Tibial artery (tissue), 4 donors: Measurements from ENCODE around the gene CYFIP2.
"Not testable (repeated sequence)": the region's sequence is repeated elsewhere in the genome, so short reads cannot be mapped to it uniquely, and the experiment has no call there.

ENCODE experiments used
- DNase-seq, 2 donors: peaks; one replicate each; pipeline ENCODE4 v3.0.0-alpha.2; 2019
- H3K27ac ChIP-seq, 2 donors: fragments of 200-600 bp; sonication (generic) in 1 of 2; 1 replicate in 1 of 2; 2 replicates in 1 of 2; pipeline ENCODE4 v1.5.1; 2018 to 2019; ENCODE audit warnings: mild to moderate bottlenecking in 1 of 2
- H3K27me3 ChIP-seq, 2 donors: fragments of 200-600 bp; sonication (generic) in 1 of 2; one replicate each; pipeline versions ENCODE4 v1.5.1 to v1.6.0; 2016 to 2019
- H3K36me3 ChIP-seq, 3 donors: fragments of 200-600 bp; sonication (generic) in 2 of 3; one replicate each; pipeline ENCODE4 v1.5.1; 2016 to 2019; ENCODE audit warnings: mild to moderate bottlenecking in 2 of 3
- H3K4me1 ChIP-seq, 4 donors: fragments of 200-600 bp; sonication (generic) in 2 of 4; 1 replicate in 3 of 4; 2 replicates in 1 of 4; pipeline ENCODE4 v1.5.1; 2016 to 2019
- H3K4me3 ChIP-seq, 2 donors: fragments of 200-600 bp; sonication (generic) in 1 of 2; 1 replicate in 1 of 2; 2 replicates in 1 of 2; pipeline ENCODE4 v1.5.1; 2018 to 2019; ENCODE audit warnings: mild to moderate bottlenecking in 2 of 2
- H3K9me3 ChIP-seq, 3 donors: fragments of 200-600 bp; sonication (generic) in 1 of 3; one replicate each; pipeline ENCODE4 v1.5.1; 2016 to 2019
- intact Hi-C: fragments of 100-400 bp; cut with DNase I; formaldehyde crosslinking; loops from one replicate; pipeline ENCODE4 v1.15.0; 2023; ENCODE audit warnings: low total_unique reads
- TF ChIP-seq, protein P1 (sequence below), 2 experiments: fragments of 200-600 bp in 1 of 2; fragments of 450-650 bp in 1 of 2; IDR thresholded peaks; one replicate each; pipeline ENCODE4 v1.5.1; 2017 to 2019; ENCODE audit warnings: antibody characterized with exemption in 2 of 2, mild to moderate bottlenecking in 1 of 2, moderate library complexity in 1 of 2

Gene CYFIP2

GRCh38 chr5:157236423-157236822, 29.5 kb upstream of the CYFIP2 start:
- no peak for DNase-seq
- H3K4me1 ChIP-seq, result no peaks in the 10 kb centered on the region
- no peaks in the 10 kb centered on the region for H3K9me3 ChIP-seq
- intact Hi-C loops, result no loop called here
- H3K36me3 ChIP-seq, result no peaks in the 10 kb centered on the region
- no peak overlapping the region for H3K27ac ChIP-seq
- H3K4me3 ChIP-seq, result no peak overlapping the region
- no peaks in the 10 kb centered on the region for H3K27me3 ChIP-seq
- TF ChIP-seq, protein P1, sequence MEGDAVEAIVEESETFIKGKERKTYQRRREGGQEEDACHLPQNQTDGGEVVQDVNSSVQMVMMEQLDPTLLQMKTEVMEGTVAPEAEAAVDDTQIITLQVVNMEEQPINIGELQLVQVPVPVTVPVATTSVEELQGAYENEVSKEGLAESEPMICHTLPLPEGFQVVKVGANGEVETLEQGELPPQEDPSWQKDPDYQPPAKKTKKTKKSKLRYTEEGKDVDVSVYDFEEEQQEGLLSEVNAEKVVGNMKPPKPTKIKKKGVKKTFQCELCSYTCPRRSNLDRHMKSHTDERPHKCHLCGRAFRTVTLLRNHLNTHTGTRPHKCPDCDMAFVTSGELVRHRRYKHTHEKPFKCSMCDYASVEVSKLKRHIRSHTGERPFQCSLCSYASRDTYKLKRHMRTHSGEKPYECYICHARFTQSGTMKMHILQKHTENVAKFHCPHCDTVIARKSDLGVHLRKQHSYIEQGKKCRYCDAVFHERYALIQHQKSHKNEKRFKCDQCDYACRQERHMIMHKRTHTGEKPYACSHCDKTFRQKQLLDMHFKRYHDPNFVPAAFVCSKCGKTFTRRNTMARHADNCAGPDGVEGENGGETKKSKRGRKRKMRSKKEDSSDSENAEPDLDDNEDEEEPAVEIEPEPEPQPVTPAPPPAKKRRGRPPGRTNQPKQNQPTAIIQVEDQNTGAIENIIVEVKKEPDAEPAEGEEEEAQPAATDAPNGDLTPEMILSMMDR (IDR thresholded peaks at IDR 0.05), result no peak

DNA sequence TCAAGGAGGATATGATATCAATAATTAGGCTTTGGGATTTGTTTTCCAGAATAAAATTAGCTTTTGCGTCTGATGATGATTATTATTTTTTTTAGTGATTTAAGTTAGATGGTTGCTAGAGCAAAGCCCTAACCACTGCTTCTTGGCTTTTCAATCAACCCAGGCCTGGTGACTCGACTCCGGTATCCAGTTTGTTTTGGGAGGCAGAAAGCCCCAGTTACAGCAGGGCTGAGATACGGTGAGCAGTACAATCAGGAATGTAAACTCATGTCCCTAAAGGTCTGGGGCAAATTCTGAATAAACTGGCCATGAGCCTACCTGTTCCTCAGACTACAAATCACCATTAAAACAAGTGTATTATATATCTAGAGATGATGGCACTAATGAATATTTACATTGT, 24.4 kb upstream of the CYFIP2 start:
- H3K27me3 ChIP-seq, result no peaks in the 10 kb centered on the region
- H3K4me1 ChIP-seq, result no peaks in the 10 kb centered on the region
- intact Hi-C loops, result no loop called here
- TF ChIP-seq, protein P1 (IDR thresholded peaks at IDR 0.05), result no peak
- H3K9me3 ChIP-seq, result no peaks in the 10 kb centered on the region
- no peak for DNase-seq
- no peak overlapping the region for H3K27ac ChIP-seq
- H3K4me3 ChIP-seq, result no peak overlapping the region
- H3K36me3 ChIP-seq, result no peaks in the 10 kb centered on the region

DNA sequence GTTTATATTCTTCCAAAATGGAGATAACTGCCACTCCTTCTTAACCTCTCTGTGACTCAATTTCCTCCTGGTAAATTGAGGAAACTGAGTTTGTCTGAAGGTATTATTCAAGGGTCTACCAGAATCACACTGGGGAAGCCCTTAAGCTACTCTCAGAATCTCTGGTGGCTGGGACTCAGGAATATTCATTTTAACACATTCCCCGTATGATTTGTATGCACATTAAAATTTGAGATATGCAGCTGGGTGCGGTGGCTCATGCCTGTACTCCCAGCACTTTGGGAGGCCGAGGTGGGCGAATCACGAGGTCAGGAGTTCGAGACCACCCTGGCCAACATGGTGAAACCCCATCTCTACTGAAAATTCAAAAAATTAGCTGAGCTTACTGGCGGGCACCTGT, 21.2 kb upstream of the CYFIP2 start:
- H3K4me1 ChIP-seq, H3K27ac ChIP-seq, H3K9me3 ChIP-seq, intact Hi-C loops, H3K36me3 ChIP-seq, H3K4me3 ChIP-seq, DNase-seq, H3K27me3 ChIP-seq: not testable (repeated sequence)

GRCh38 chr5:157245476-157245875, 20.4 kb upstream of the CYFIP2 start:
- no peaks in the 10 kb centered on the region for H3K27me3 ChIP-seq
- no peak overlapping the region for H3K4me3 ChIP-seq
- no peaks in the 10 kb centered on the region for H3K36me3 ChIP-seq
- no peak for DNase-seq
- H3K27ac ChIP-seq, result no peak overlapping the region
- intact Hi-C loops, result no loop called here
- no peaks in the 10 kb centered on the region for H3K9me3 ChIP-seq
- H3K4me1 ChIP-seq, result no peaks in the 10 kb centered on the region
- TF ChIP-seq, protein P1 (IDR thresholded peaks at IDR 0.05), result no peak

DNA sequence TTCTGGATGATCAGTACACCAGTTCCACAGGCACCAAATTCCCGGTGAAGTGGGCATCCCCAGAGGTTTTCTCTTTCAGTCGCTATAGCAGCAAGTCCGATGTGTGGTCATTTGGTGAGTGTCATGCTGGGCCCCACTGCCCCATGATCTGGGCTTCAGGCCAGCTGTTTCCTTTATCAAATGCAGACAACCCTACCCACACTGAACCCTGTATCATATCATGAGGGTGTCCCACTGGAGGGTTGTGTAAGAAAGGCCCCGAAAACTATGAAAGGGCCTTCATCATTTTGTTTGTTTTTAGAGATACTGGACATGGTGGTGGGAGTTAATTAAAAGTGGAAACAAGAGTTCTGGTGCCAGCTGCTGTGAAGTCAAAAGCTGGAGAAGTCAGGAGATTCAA, 20.0 kb upstream of the CYFIP2 start:
- Histone ChIP-seq H3K27me3 (no peaks in the 10 kb centered on the region), H3K27ac (no peak overlapping the region), H3K36me3 (no peaks in the 10 kb centered on the region), H3K4me3 (no peak overlapping the region), H3K4me1 (no peaks in the 10 kb centered on the region), H3K9me3 (no peaks in the 10 kb centered on the region)
- DNase-seq, result no peak
- TF ChIP-seq, protein P1 (IDR thresholded peaks at IDR 0.05), result no peak
- intact Hi-C loops, result no loop called here

- no peak overlapping the region for H3K27ac ChIP-seq
- TF ChIP-seq, protein P1 (IDR thresholded peaks at IDR 0.05), result no peak
These were observed 18.7 kb upstream of the CYFIP2 start for GRCh38 chr5:157247267-157247666.

More at GRCh38 chr5:157247267-157247666, 18.7 kb upstream of the CYFIP2 start:
- Histone ChIP-seq H3K27me3 (no peaks in the 10 kb centered on the region), H3K4me3 (no peak overlapping the region), H3K36me3 (no peaks in the 10 kb centered on the region), H3K9me3 (no peaks in the 10 kb centered on the region), H3K4me1 (no peaks in the 10 kb centered on the region)
- DNase-seq, result no peak
- intact Hi-C loops, result no loop called here
